Measurements from ENCODE around the gene SEC14L6.

Gene SEC14L6

GRCh38 chr22:30538280-30538679, 8.3 kb downstream of the SEC14L6 start:
- H3K4me3 ChIP-seq (ENCODE audit: low read length in 2 of 2), result no peak overlapping the region
- H3K4me1 ChIP-seq (ENCODE audit: control insufficient read depth in 2 of 2, insufficient read depth in 2 of 2, low read length in 2 of 2), result peaks cover 0 to 2% of the 10 kb centered on the region in 2 donors
- H3K9me3 ChIP-seq (ENCODE audit: control insufficient read depth in 2 of 2, low read length in 2 of 2), result no peaks in the 10 kb centered on the region
- H3K27ac ChIP-seq (ENCODE audit: low read depth in 2 of 2, low read length in 2 of 2), result no peak overlapping the region
- H3K36me3 ChIP-seq (ENCODE audit: control insufficient read depth in 2 of 2, insufficient read depth in 2 of 2, low read length in 2 of 2), result no peaks in the 10 kb centered on the region
- peaks cover 11 to 15% of the 10 kb centered on the region in 2 donors for H3K27me3 ChIP-seq (ENCODE audit: control insufficient read depth in 2 of 2, insufficient read depth in 2 of 2, low read length in 2 of 2)
- H3K9ac ChIP-seq (ENCODE audit: low read depth in 1 of 2, low read length in 2 of 2), result no peak overlapping the region

- no peaks in the 10 kb centered on the region for H3K36me3 ChIP-seq (ENCODE audit: control insufficient read depth in 2 of 2, insufficient read depth in 2 of 2, low read length in 2 of 2)
- peaks cover 3 to 7% of the 10 kb centered on the region in 2 donors for H3K27me3 ChIP-seq (ENCODE audit: control insufficient read depth in 2 of 2, insufficient read depth in 2 of 2, low read length in 2 of 2)
- H3K9ac ChIP-seq (ENCODE audit: low read depth in 1 of 2, low read length in 2 of 2), result no peak overlapping the region
- H3K4me1 ChIP-seq (ENCODE audit: control insufficient read depth in 2 of 2, insufficient read depth in 2 of 2, low read length in 2 of 2), result peaks cover 0 to 2% of the 10 kb centered on the region in 2 donors
- no peaks in the 10 kb centered on the region for H3K9me3 ChIP-seq (ENCODE audit: control insufficient read depth in 2 of 2, low read length in 2 of 2)
- no peak overlapping the region for H3K27ac ChIP-seq (ENCODE audit: low read depth in 2 of 2, low read length in 2 of 2)
- no peak overlapping the region for H3K4me3 ChIP-seq (ENCODE audit: low read length in 2 of 2)
Observed at GRCh38 chr22:30537083-30537731, 9.3 kb downstream of the SEC14L6 start.

GRCh38 chr22:30535182-30535581, 11.4 kb downstream of the SEC14L6 start:
- no peak overlapping the region for H3K27ac ChIP-seq (ENCODE audit: low read depth in 2 of 2, low read length in 2 of 2)
- no peak overlapping the region for H3K9ac ChIP-seq (ENCODE audit: low read depth in 1 of 2, low read length in 2 of 2)
- H3K27me3 ChIP-seq (ENCODE audit: control insufficient read depth in 2 of 2, insufficient read depth in 2 of 2, low read length in 2 of 2), result no peaks in the 10 kb centered on the region
- H3K9me3 ChIP-seq (ENCODE audit: control insufficient read depth in 2 of 2, low read length in 2 of 2), result no peaks in the 10 kb centered on the region
- H3K4me3 ChIP-seq (ENCODE audit: low read length in 2 of 2), result no peak overlapping the region
- H3K4me1 ChIP-seq (ENCODE audit: control insufficient read depth in 2 of 2, insufficient read depth in 2 of 2, low read length in 2 of 2), result no peaks in the 10 kb centered on the region
- no peaks in the 10 kb centered on the region for H3K36me3 ChIP-seq (ENCODE audit: control insufficient read depth in 2 of 2, insufficient read depth in 2 of 2, low read length in 2 of 2)

GRCh38 chr22:30531651-30532608, 14.6 kb downstream of the SEC14L6 start:
- Histone ChIP-seq H3K27me3 (ENCODE audit: control insufficient read depth in 2 of 2, insufficient read depth in 2 of 2, low read length in 2 of 2) (no peaks in the 10 kb centered on the region), H3K4me3 (ENCODE audit: low read length in 2 of 2) (no peak overlapping the region), H3K9ac (ENCODE audit: low read depth in 1 of 2, low read length in 2 of 2) (no peak overlapping the region), H3K4me1 (ENCODE audit: control insufficient read depth in 2 of 2, insufficient read depth in 2 of 2, low read length in 2 of 2) (no peaks in the 10 kb centered on the region), H3K27ac (ENCODE audit: low read depth in 2 of 2, low read length in 2 of 2) (no peak overlapping the region), H3K9me3 (ENCODE audit: control insufficient read depth in 2 of 2, low read length in 2 of 2) (no peaks in the 10 kb centered on the region), H3K36me3 (ENCODE audit: control insufficient read depth in 2 of 2, insufficient read depth in 2 of 2, low read length in 2 of 2) (no peaks in the 10 kb centered on the region)

GRCh38 chr22:30526656-30527055, 19.9 kb downstream of the SEC14L6 start:
- no peaks in the 10 kb centered on the region for H3K9me3 ChIP-seq (ENCODE audit: control insufficient read depth in 2 of 2, low read length in 2 of 2)
- no peaks in the 10 kb centered on the region for H3K4me1 ChIP-seq (ENCODE audit: control insufficient read depth in 2 of 2, insufficient read depth in 2 of 2, low read length in 2 of 2)
- no peaks in the 10 kb centered on the region for H3K27me3 ChIP-seq (ENCODE audit: control insufficient read depth in 2 of 2, insufficient read depth in 2 of 2, low read length in 2 of 2)
- H3K9ac ChIP-seq (ENCODE audit: low read depth in 1 of 2, low read length in 2 of 2), result no peak overlapping the region
- H3K4me3 ChIP-seq (ENCODE audit: low read length in 2 of 2), result no peak overlapping the region
- H3K27ac ChIP-seq (ENCODE audit: low read depth in 2 of 2, low read length in 2 of 2), result no peak overlapping the region
- H3K36me3 ChIP-seq (ENCODE audit: control insufficient read depth in 2 of 2, insufficient read depth in 2 of 2, low read length in 2 of 2), result no peaks in the 10 kb centered on the region

GRCh38 chr22:30523646-30524489, 22.7 kb downstream of the SEC14L6 start:
- no peaks in the 10 kb centered on the region for H3K4me1 ChIP-seq (ENCODE audit: control insufficient read depth in 2 of 2, insufficient read depth in 2 of 2, low read length in 2 of 2)
- H3K9ac ChIP-seq (ENCODE audit: low read depth in 1 of 2, low read length in 2 of 2), result no peak overlapping the region
- H3K27me3 ChIP-seq (ENCODE audit: control insufficient read depth in 2 of 2, insufficient read depth in 2 of 2, low read length in 2 of 2), result no peaks in the 10 kb centered on the region
- H3K4me3 ChIP-seq (ENCODE audit: low read length in 2 of 2), result no peak overlapping the region
- no peaks in the 10 kb centered on the region for H3K9me3 ChIP-seq (ENCODE audit: control insufficient read depth in 2 of 2, low read length in 2 of 2)
- H3K36me3 ChIP-seq (ENCODE audit: control insufficient read depth in 2 of 2, insufficient read depth in 2 of 2, low read length in 2 of 2), result no peaks in the 10 kb centered on the region
- H3K27ac ChIP-seq (ENCODE audit: low read depth in 2 of 2, low read length in 2 of 2), result no peak overlapping the region

- H3K4me3 ChIP-seq (ENCODE audit: low read length in 2 of 2), result no peak overlapping the region
- H3K36me3 ChIP-seq (ENCODE audit: control insufficient read depth in 2 of 2, insufficient read depth in 2 of 2, low read length in 2 of 2), result no peaks in the 10 kb centered on the region
- peaks cover 0 to 2% of the 10 kb centered on the region in 2 donors for H3K27me3 ChIP-seq (ENCODE audit: control insufficient read depth in 2 of 2, insufficient read depth in 2 of 2, low read length in 2 of 2)
- no peak overlapping the region for H3K27ac ChIP-seq (ENCODE audit: low read depth in 2 of 2, low read length in 2 of 2)
- H3K4me1 ChIP-seq (ENCODE audit: control insufficient read depth in 2 of 2, insufficient read depth in 2 of 2, low read length in 2 of 2), result no peaks in the 10 kb centered on the region
- no peaks in the 10 kb centered on the region for H3K9me3 ChIP-seq (ENCODE audit: control insufficient read depth in 2 of 2, low read length in 2 of 2)
- H3K9ac ChIP-seq (ENCODE audit: low read depth in 1 of 2, low read length in 2 of 2), result no peak overlapping the region
Observed at GRCh38 chr22:30521368-30522156, 25.0 kb downstream of the SEC14L6 start.

- no peaks in the 10 kb centered on the region for H3K36me3 ChIP-seq (ENCODE audit: control insufficient read depth in 2 of 2, insufficient read depth in 2 of 2, low read length in 2 of 2)
- peaks cover 0 to 2% of the 10 kb centered on the region in 2 donors for H3K27me3 ChIP-seq (ENCODE audit: control insufficient read depth in 2 of 2, insufficient read depth in 2 of 2, low read length in 2 of 2)
- no peak overlapping the region for H3K9ac ChIP-seq (ENCODE audit: low read depth in 1 of 2, low read length in 2 of 2)
- no peak overlapping the region for H3K27ac ChIP-seq (ENCODE audit: low read depth in 2 of 2, low read length in 2 of 2)
- H3K4me3 ChIP-seq (ENCODE audit: low read length in 2 of 2), result no peak overlapping the region
- H3K4me1 ChIP-seq (ENCODE audit: control insufficient read depth in 2 of 2, insufficient read depth in 2 of 2, low read length in 2 of 2), result no peaks in the 10 kb centered on the region
- no peaks in the 10 kb centered on the region for H3K9me3 ChIP-seq (ENCODE audit: control insufficient read depth in 2 of 2, low read length in 2 of 2)
Observed at GRCh38 chr22:30519842-30520425, 26.6 kb downstream of the SEC14L6 start.

GRCh38 chr22:30516731-30517130, 29.8 kb downstream of the SEC14L6 start:
- H3K4me3 ChIP-seq (ENCODE audit: low read length in 2 of 2), result no peak overlapping the region
- H3K4me1 ChIP-seq (ENCODE audit: control insufficient read depth in 2 of 2, insufficient read depth in 2 of 2, low read length in 2 of 2), result no peaks in the 10 kb centered on the region
- no peak overlapping the region for H3K27ac ChIP-seq (ENCODE audit: low read depth in 2 of 2, low read length in 2 of 2)
- no peaks in the 10 kb centered on the region for H3K36me3 ChIP-seq (ENCODE audit: control insufficient read depth in 2 of 2, insufficient read depth in 2 of 2, low read length in 2 of 2)
- peaks cover 0 to 2% of the 10 kb centered on the region in 2 donors for H3K27me3 ChIP-seq (ENCODE audit: control insufficient read depth in 2 of 2, insufficient read depth in 2 of 2, low read length in 2 of 2)
- no peak overlapping the region for H3K9ac ChIP-seq (ENCODE audit: low read depth in 1 of 2, low read length in 2 of 2)
- no peaks in the 10 kb centered on the region for H3K9me3 ChIP-seq (ENCODE audit: control insufficient read depth in 2 of 2, low read length in 2 of 2)
